Psoas muscle (tissue), 8 donors: ENCODE data around the gene NEK2. TPM values are rescaled to one million over a fixed set of nuclear protein-coding genes. Genes with fewer than 3 reads are reported as not detected.
"Not testable (repeated sequence)": the region's sequence is repeated elsewhere in the genome, so short reads cannot be mapped to it uniquely, and the experiment has no call there.

ENCODE experiments used
- ATAC-seq, 4 donors: fragments of 200-7000 bp; cut with Tn5 transposase; one replicate each; pipeline ENCODE4 v1.9.1; 2020; ENCODE audit warnings: moderate library complexity in 3 of 4, mild to moderate bottlenecking in 2 of 4
- DNase-seq, 2 donors: peaks; one replicate each; pipeline ENCODE4 v3.0.0-alpha.2; 2020
- H3K27ac ChIP-seq: fragments of 200-600 bp; one replicate; pipeline ENCODE4 v1.8.0; 2022
- H3K27me3 ChIP-seq, 3 donors: fragments of 200-600 bp in 1 of 3; one replicate each; pipeline versions ENCODE4 v1.6.1 to v1.8.0; 2013 to 2022; ENCODE audit warnings: low read length in 2 of 3, mild to moderate bottlenecking in 2 of 3, moderate library complexity in 1 of 3; ENCODE audit not compliant: insufficient read depth in 3 of 3
- H3K36me3 ChIP-seq, 2 donors: fragments of 200-600 bp in 1 of 2; one replicate each; pipeline versions ENCODE4 v1.6.1 to v1.8.0; 2013 to 2022; ENCODE audit warnings: low read depth in 1 of 2, mild to moderate bottlenecking in 1 of 2, moderate library complexity in 1 of 2; ENCODE audit not compliant: insufficient read depth in 1 of 2
- H3K4me1 ChIP-seq: fragments of 200-600 bp; one replicate; pipeline ENCODE4 v1.8.0; 2022
- H3K4me3 ChIP-seq: fragments of 200-600 bp; one replicate; pipeline ENCODE4 v1.8.0; 2022; ENCODE audit warnings: mild to moderate bottlenecking
- H3K9me3 ChIP-seq: fragments of 200-600 bp; one replicate; pipeline ENCODE4 v1.8.0; 2022
- CTCF ChIP-seq: fragments of 200-600 bp; IDR thresholded peaks from one replicate; pipeline ENCODE4 v1.8.0; 2022; ENCODE audit warnings: antibody characterized with exemption
- WGBS, 3 donors: extraction: QIAGEN DNeasy Blood & Tissue Kit; methylation state at CpG; one replicate each; pipeline versions ENCODE4 v1.1.6 to v1.1.7; 2013; 5-methylcytosine and 5-hydroxymethylcytosine counted together
- intact Hi-C, 2 donors: fragments of 100-400 bp; cut with DNase I; formaldehyde crosslinking; loops; one replicate each; pipeline versions ENCODE4 v1.11.0 to v1.14.2; 2022
- long read RNA-seq, 2 donors: library from polyadenylated mRNA; unstranded; transcript quantifications; one replicate each; pipeline ENCODE4 v2.0.0, GENCODE V29; 2021
- polyA plus RNA-seq, 3 donors: library from polyadenylated mRNA; stranded (reverse); fragments of 200-250 nt; gene quantifications; one replicate each; pipeline ENCODE4 v1.2.3, GENCODE V29; 2013
- total RNA-seq, 4 donors: library from RNA; stranded (reverse); fragmentation: NEBNext Ultra II Directional in 2 of 4; extraction: Animal tissue kit (Norgen Biotek cat#: 25700) in 2 of 4; gene quantifications; one replicate each; pipeline versions ENCODE4 v1.2.1 to v1.2.4, GENCODE V29; 2021 to 2023
- donor health status: healthy with polysubstance abuse.
- donor health status: DM: no; HTN: no; CAD: no; lungs with moderate emphysema.
- donor health status: Bipolar disorder and iron deficiency.
- donor health status: healthy.
- donor health status: DM: yes; HTN: yes; CAD: no.
- donor health status: DM: no; HTN: no; CAD: no.
- donor health status: DM: no; HTN: no; CAD: no.
- donor health status: DM: yes; HTN: yes; CAD: no.

The NEK2 gene
- total RNA-seq (not detected), polyA plus RNA-seq (under 1 TPM in 2 of 3 donors, not detected in 1; 0.03 to 0.04 TPM)
- long read RNA-seq, donor 1, result 0 reads
- long read RNA-seq, donor 2, result 0 reads

GRCh38 chr1:211675230-211676105 lies at the start of gene NEK2:
Gene NEK2 (minus strand): TSS chr1:211675621. CDS start chr1:211675479, 142 bp downstream.
- Histone ChIP-seq H3K4me3 (peak within 1 kb of the TSS; percentile 73), H3K36me3 (no peaks in the 10 kb centered on the region), H3K27ac (no peak within 1 kb of the TSS), H3K9me3 (no peaks in the 10 kb centered on the region), H3K27me3 (peaks cover 0 to 11% (median 0%) of the 10 kb centered on the region in 3 donors), H3K4me1 (peaks cover 6% of the 10 kb centered on the region)
- TF ChIP-seq CTCF, result no peak
- DNase-seq (peak; percentile 80 to 88), ATAC-seq (peak; percentile 91 to 99 (median 96))
- intact Hi-C loops, result loop anchor here in 1 of 2 donors (5.0 kb wide), 1 partner anchor 777 kb away; no protein-coding TSS in a partner anchor
- 0 to 1% (median 1%) methylated on average over 58 of the region's 58 CpGs for WGBS, 3 donors

DNA sequence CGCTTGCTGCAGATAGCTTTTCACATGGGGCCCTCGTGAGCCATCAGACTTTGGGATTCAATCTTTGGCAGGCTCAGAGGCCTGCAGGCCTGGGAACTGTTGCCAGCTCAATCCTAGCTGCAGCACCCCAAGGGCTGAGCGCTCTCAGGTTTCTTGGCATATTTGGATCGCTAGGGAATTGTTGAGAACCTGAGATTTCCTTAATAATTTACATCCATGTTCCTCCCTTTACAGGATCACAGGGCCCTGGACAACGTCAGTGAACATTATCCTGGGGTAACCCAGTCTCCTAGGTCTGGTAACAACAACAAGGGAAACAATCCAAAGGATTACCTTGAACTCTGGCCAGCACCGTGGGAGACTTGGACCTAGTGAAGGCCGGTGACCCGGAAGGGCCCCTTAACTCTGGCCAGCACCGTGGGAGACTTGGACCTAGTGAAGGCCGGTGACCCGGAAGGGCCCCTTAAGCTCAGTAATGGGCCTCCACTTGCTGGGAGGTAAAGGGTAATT lies 49.3 kb upstream of the NEK2 start:
- 19 to 30% (median 26%) methylated on average over 11 of the region's 11 CpGs for WGBS, 3 donors
- ATAC-seq, result no peak

GRCh38 chr1:211723273-211723672 lies 47.9 kb upstream of the NEK2 start:
- Histone ChIP-seq H3K27me3 (no peaks in the 10 kb centered on the region), H3K9me3 (no peaks in the 10 kb centered on the region), H3K4me3 (no peak overlapping the region), H3K36me3 (no peaks in the 10 kb centered on the region), H3K27ac (no peak overlapping the region), H3K4me1 (no peaks in the 10 kb centered on the region)
- DNase-seq, result no peak
- WGBS, 3 donors, result 89 to 90% (median 89%) methylated on average over 5 of the region's 5 CpGs
- no peak for ATAC-seq
- intact Hi-C loops, result no loop called here
- TF ChIP-seq CTCF, result no peak

More for the DNA sequence above, 49.3 kb upstream of the NEK2 start:
- Histone ChIP-seq H3K36me3 (no peaks in the 10 kb centered on the region), H3K27me3 (no peaks in the 10 kb centered on the region), H3K27ac (no peak overlapping the region), H3K4me1 (no peaks in the 10 kb centered on the region), H3K9me3 (no peaks in the 10 kb centered on the region), H3K4me3 (no peak overlapping the region)
- DNase-seq, result no peak
- TF ChIP-seq CTCF, result no peak
- intact Hi-C loops, result no loop called here

DNA sequence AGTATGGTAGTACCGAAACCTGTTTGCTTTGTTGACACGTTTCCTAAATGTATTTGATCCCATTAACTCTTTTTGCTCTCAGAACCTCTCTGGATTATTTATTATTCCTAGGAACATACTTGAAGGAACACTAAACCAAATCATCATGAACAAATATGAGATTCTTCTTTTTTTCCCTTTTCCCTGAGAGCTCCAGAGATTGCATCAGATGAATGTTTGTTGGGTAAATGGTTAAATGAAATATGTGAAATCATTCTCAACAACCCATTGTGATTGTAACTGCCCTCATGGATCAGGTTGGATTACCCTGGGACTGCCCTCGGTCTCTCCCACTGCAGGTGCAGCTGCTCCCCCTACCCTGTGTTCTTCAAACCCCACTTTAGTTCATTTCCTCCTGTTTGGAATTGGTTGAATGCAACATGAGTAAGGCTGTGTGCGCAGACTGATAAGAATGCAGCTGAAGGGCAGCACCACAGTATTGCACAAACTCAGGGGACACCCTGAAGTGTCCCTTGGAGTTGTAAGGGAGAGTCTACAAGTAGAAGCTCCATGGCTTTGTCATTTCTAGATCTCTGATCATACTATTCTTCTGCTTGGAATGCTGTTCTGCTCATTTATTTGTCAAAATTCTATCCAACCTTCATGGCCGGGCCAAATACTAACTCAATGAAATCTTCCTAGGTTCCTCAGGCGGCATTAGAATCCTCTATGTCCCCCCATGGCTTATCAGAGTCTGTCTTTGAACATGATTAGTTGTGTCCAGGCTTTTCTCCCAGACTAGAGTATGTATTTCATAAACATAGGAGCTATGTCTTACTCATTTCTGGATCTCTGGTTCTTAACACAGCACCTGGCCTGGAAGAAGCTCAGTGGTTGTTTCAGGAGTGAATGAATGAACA lies 47.1 kb upstream of the NEK2 start:
- TF ChIP-seq CTCF, result no peak
- ATAC-seq, result no peak
- Histone ChIP-seq H3K4me1 (no peaks in the 10 kb centered on the region), H3K4me3 (no peak overlapping the region), H3K27me3 (no peaks in the 10 kb centered on the region), H3K27ac (no peak overlapping the region), H3K9me3 (no peaks in the 10 kb centered on the region), H3K36me3 (no peaks in the 10 kb centered on the region)
- intact Hi-C loops, result no loop called here
- no peak for DNase-seq
- 93 to 96% (median 95%) methylated on average over 6 of the region's 6 CpGs for WGBS, 3 donors

- H3K27ac ChIP-seq, H3K4me1 ChIP-seq, H3K36me3 ChIP-seq, H3K27me3 ChIP-seq, H3K9me3 ChIP-seq, intact Hi-C loops, H3K4me3 ChIP-seq, ATAC-seq, DNase-seq: not testable (repeated sequence)
- WGBS, 3 donors, result 77 to 85% (median 84%) methylated on average over 4 of the region's 4 CpGs
These were observed 41.1 kb upstream of the NEK2 start for GRCh38 chr1:211716555-211716954.
